GM23248 (cell line): ENCODE data around the gene ZNF860. TPM values are rescaled to one million over a fixed set of nuclear protein-coding genes. Genes with fewer than 3 reads are reported as not detected.

Experiments used
- DNase-seq: peaks from one replicate; pipeline ENCODE4 v3.0.0-alpha.2; 2015
- H2AFZ ChIP-seq: fragments of 200-600 bp; sonication (generic); 2 replicates; pipeline ENCODE4 v1.6.1; 2016; ENCODE audit warnings: antibody characterized with exemption
- H3F3A ChIP-seq: fragments of 200-600 bp; sonication (generic); 2 replicates; pipeline ENCODE4 v1.6.1; 2016; ENCODE audit warnings: mild to moderate bottlenecking, antibody characterized with exemption, mixed run types; ENCODE audit not compliant: insufficient read depth
- H3K27ac ChIP-seq: fragments of 200-600 bp; sonication (generic); 2 replicates; pipeline ENCODE4 v1.5.1; 2016; ENCODE audit warnings: mild to moderate bottlenecking
- H3K27me3 ChIP-seq: fragments of 200-600 bp; sonication (generic); replicated peaks from 2 replicates; pipeline ENCODE4 v1.6.1; 2016; ENCODE audit warnings: mild to moderate bottlenecking; ENCODE audit not compliant: insufficient read depth
- H3K36me3 ChIP-seq: fragments of 200-600 bp; sonication (generic); 2 replicates; pipeline ENCODE4 v1.6.1; 2016; ENCODE audit warnings: low read depth, mild to moderate bottlenecking
- H3K4me1 ChIP-seq: fragments of 200-600 bp; sonication (generic); 2 replicates; pipeline ENCODE4 v1.6.1; 2016; ENCODE audit warnings: mild to moderate bottlenecking; ENCODE audit not compliant: insufficient read depth
- H3K4me2 ChIP-seq: fragments of 200-600 bp; sonication (generic); one replicate; pipeline ENCODE4 v1.6.1; 2016; ENCODE audit warnings: mild to moderate bottlenecking; ENCODE audit not compliant: unreplicated experiment
- H3K4me3 ChIP-seq: fragments of 200-600 bp; sonication (generic); 2 replicates; pipeline ENCODE4 v1.5.1; 2016; ENCODE audit warnings: mild to moderate bottlenecking
- H3K79me2 ChIP-seq: fragments of 200-600 bp; sonication (generic); 2 replicates; pipeline ENCODE4 v1.6.1; 2016; ENCODE audit warnings: mild to moderate bottlenecking; ENCODE audit not compliant: insufficient read depth
- H3K9ac ChIP-seq: fragments of 200-600 bp; sonication (generic); 2 replicates; pipeline ENCODE4 v1.6.1; 2016; ENCODE audit warnings: mild to moderate bottlenecking
- H3K9me2 ChIP-seq: fragments of 200-600 bp; sonication (generic); 2 replicates; pipeline ENCODE4 v1.6.1; 2016; ENCODE audit warnings: mixed run types, mild to moderate bottlenecking, moderate library complexity; ENCODE audit not compliant: insufficient read depth
- H3K9me3 ChIP-seq: fragments of 200-600 bp; sonication (generic); one replicate; pipeline ENCODE4 v1.6.1; 2017; ENCODE audit warnings: low read depth
- H4K20me1 ChIP-seq: fragments of 200-600 bp; sonication (generic); 2 replicates; pipeline ENCODE4 v1.6.0; 2016; ENCODE audit not compliant: insufficient read depth
- EZH2 ChIP-seq: fragments of 200-600 bp; sonication (generic); IDR thresholded peaks from 2 replicates; pipeline ENCODE4 v1.6.1; 2018; ENCODE audit warnings: antibody characterized with exemption, mild to moderate bottlenecking; ENCODE audit not compliant: insufficient read depth, poor library complexity, severe bottlenecking
- EZH2phosphoT487 ChIP-seq: fragments of 200-600 bp; sonication (generic); IDR thresholded peaks from 2 replicates; pipeline ENCODE4 v1.6.1; 2018; ENCODE audit warnings: antibody characterized with exemption, moderate library complexity, mild to moderate bottlenecking, low read depth; ENCODE audit not compliant: insufficient read depth
- WGBS, 2 experiments: methylation state at CpG; one replicate each; pipeline ENCODE4 v1.1.6; 2015 to 2017; ENCODE audit warnings: low lambda C conversion rate in 2 of 2, low coverage in 1 of 2; ENCODE audit errors: missing lambda C conversion rate in 2 of 2; 5-methylcytosine and 5-hydroxymethylcytosine counted together
- in situ Hi-C: fragments of 300-500 bp; cut with MboI; formaldehyde crosslinking; loops from 2 replicates; pipeline ENCODE4 v1.15.0; 2020
- polyA plus RNA-seq: library from polyadenylated mRNA; unstranded; fragments of >200 nt; fragmentation: Nextera tagmentation; extraction: Ambion mirVana; gene quantifications from 2 replicates; pipeline ENCODE4 v1.2.1, GENCODE V29; 2016
- total RNA-seq: library from RNA; depleted of rRNA; stranded (reverse); fragments of >200 nt; shearing (Covaris generic); gene quantifications from 2 replicates; pipeline ENCODE4 v1.2.3, GENCODE V29; 2014

Gene ZNF860
- total and polyA plus RNA-seq, 2 experiments from 2014 or later: 0.08 to 0.43 TPM

- H3K79me2 ChIP-seq: no peaks in the 10 kb centered on the region
Observed at GRCh38 chr3:31974964-31975363, 6.6 kb upstream of the ZNF860 start.

GRCh38 chr3:31976302-31976701 is 5.2 kb upstream of the ZNF860 start:
- no peak overlapping the region for H2AFZ ChIP-seq
- H3K4me2 ChIP-seq: no peak overlapping the region

More at GRCh38 chr3:31974964-31975363, 6.6 kb upstream of the ZNF860 start:
- Histone ChIP-seq H3K9ac (no peak overlapping the region), H4K20me1 (no peaks in the 10 kb centered on the region), H3K27ac (no peak overlapping the region), H3K4me1 (no peaks in the 10 kb centered on the region), H3K36me3 (no peaks in the 10 kb centered on the region), H3K4me2 (no peak overlapping the region), H3K9me2 (no peaks in the 10 kb centered on the region), H3K27me3 (0 out of 2 replicates have a peak, but pooled peaks cover 4% of the 10 kb centered on the region), H3K9me3 (no peaks in the 10 kb centered on the region), H3K4me3 (no peak overlapping the region), H3F3A (no peaks in the 10 kb centered on the region), H2AFZ (no peak overlapping the region)
- TF ChIP-seq EZH2 (no peak), EZH2phosphoT487 (no peak)
- DNase-seq: no peak
- 93 to 94% methylated on average over 5 of the region's 5 CpGs for WGBS, 2 experiments
- in situ Hi-C loops: no loop called here

GRCh38 chr3:31977736-31978135 is 3.8 kb upstream of the ZNF860 start:
- H3K36me3 ChIP-seq: no peaks in the 10 kb centered on the region
- DNase-seq: no peak
- no peak overlapping the region for H2AFZ ChIP-seq
- H3K27ac ChIP-seq: no peak overlapping the region
- H3F3A ChIP-seq: 0 out of 2 replicates have a peak, but pooled peaks cover 6% of the 10 kb centered on the region
- in situ Hi-C loops: no loop called here
- H3K9me2 ChIP-seq: no peaks in the 10 kb centered on the region
- no peaks in the 10 kb centered on the region for H3K4me1 ChIP-seq
- H3K4me3 ChIP-seq: no peak overlapping the region
- H3K9me3 ChIP-seq: no peaks in the 10 kb centered on the region
- H3K9ac ChIP-seq: no peak overlapping the region
- no peak overlapping the region for H3K4me2 ChIP-seq
- 78 to 88% methylated on average over 2 of the region's 2 CpGs for WGBS, 2 experiments
- H3K79me2 ChIP-seq: no peaks in the 10 kb centered on the region
- H3K27me3 ChIP-seq: 0 out of 2 replicates have a peak, but pooled peaks cover 4% of the 10 kb centered on the region
- no peak for TF ChIP-seq EZH2phosphoT487
- no peak for TF ChIP-seq EZH2
- H4K20me1 ChIP-seq: no peaks in the 10 kb centered on the region

More at GRCh38 chr3:31976302-31976701, 5.2 kb upstream of the ZNF860 start:
- H3K36me3 ChIP-seq: no peaks in the 10 kb centered on the region
- H3K79me2 ChIP-seq: no peaks in the 10 kb centered on the region
- H3K9me3 ChIP-seq: no peaks in the 10 kb centered on the region
- H3F3A ChIP-seq: no peaks in the 10 kb centered on the region
- WGBS, 2 experiments: 78 to 84% methylated on average over 2 of the region's 2 CpGs
- H3K9me2 ChIP-seq: no peaks in the 10 kb centered on the region
- TF ChIP-seq EZH2 (no peak), EZH2phosphoT487 (no peak)
- no peaks in the 10 kb centered on the region for H3K4me1 ChIP-seq
- no peak overlapping the region for H3K9ac ChIP-seq
- no peak overlapping the region for H3K27ac ChIP-seq
- DNase-seq: no peak
- 0 out of 2 replicates have a peak, but pooled peaks cover 4% of the 10 kb centered on the region for H3K27me3 ChIP-seq
- in situ Hi-C loops: no loop called here
- H4K20me1 ChIP-seq: no peaks in the 10 kb centered on the region
- H3K4me3 ChIP-seq: no peak overlapping the region

GRCh38 chr3:31978553-31978952 is 3.0 kb upstream of the ZNF860 start:
- DNase-seq: no peak
- H3K4me2 ChIP-seq: no peak overlapping the region
- H3K27ac ChIP-seq: no peak overlapping the region
- no peak overlapping the region for H3K4me3 ChIP-seq
- TF ChIP-seq EZH2 (no peak), EZH2phosphoT487 (no peak)
- no peaks in the 10 kb centered on the region for H3K36me3 ChIP-seq
- H3F3A ChIP-seq: 0 out of 2 replicates have a peak, but pooled peaks cover 6% of the 10 kb centered on the region
- H3K79me2 ChIP-seq: no peaks in the 10 kb centered on the region
- H3K9me2 ChIP-seq: no peaks in the 10 kb centered on the region
- H3K9ac ChIP-seq: no peak overlapping the region
- in situ Hi-C loops: no loop called here
- H4K20me1 ChIP-seq: no peaks in the 10 kb centered on the region
- no peaks in the 10 kb centered on the region for H3K4me1 ChIP-seq
- no peak overlapping the region for H2AFZ ChIP-seq
- H3K9me3 ChIP-seq: no peaks in the 10 kb centered on the region
- 0 out of 2 replicates have a peak, but pooled peaks cover 4% of the 10 kb centered on the region for H3K27me3 ChIP-seq
- 96 to 97% methylated on average over 4 of the region's 4 CpGs for WGBS, 2 experiments
